PC-9 (cell line): ENCODE results near the gene CLK4. TPM values are rescaled to one million over a fixed set of nuclear protein-coding genes. Genes with fewer than 3 reads are reported as not detected.

Experiments
- BruUV-seq: library from RNA; stranded (reverse); fragments of 400-500 nt; replicated peaks from 2 replicates; lab custom pipeline; 2021; lab: Mats Ljungman, UMichigan
- CTCF ChIA-PET: fragments of 300-600 bp; sonication (Branson Sonifier 250); formaldehyde crosslinking; loops from one replicate; lab custom pipeline; 2022; ENCODE audit warnings: antibody characterized with exemption; lab: Charles Lee
- POLR2A ChIA-PET: fragments of 300-600 bp; sonication (Branson Sonifier 250); formaldehyde crosslinking; loops from one replicate; lab custom pipeline; 2022; ENCODE audit warnings: antibody characterized with exemption; ENCODE audit not compliant: unreplicated experiment; lab: Charles Lee
- DNase-seq, 2 experiments: peaks; one replicate each; pipeline versions ENCODE4 v3.0.0 to v3.0.0-alpha.2; 2015 to 2022; ENCODE audit warnings: mixed read lengths in 1 of 2
- H2AFZ ChIP-seq: fragments of 200-600 bp; sonication (generic); 2 replicates; pipeline ENCODE4 v1.8.1; 2017; ENCODE audit warnings: antibody characterized with exemption
- H3F3A ChIP-seq: fragments of 200-600 bp; sonication (generic); 2 replicates; pipeline ENCODE4 v1.8.1; 2017; ENCODE audit warnings: antibody characterized with exemption, mild to moderate bottlenecking, low read depth; ENCODE audit not compliant: insufficient read depth
- H3K27ac ChIP-seq: fragments of 200-600 bp; sonication (generic); 2 replicates; pipeline ENCODE4 v1.6.1; 2016; ENCODE audit warnings: mixed run types
- H3K27me3 ChIP-seq: fragments of 200-600 bp; sonication (generic); 2 replicates; pipeline ENCODE4 v1.6.1; 2016; ENCODE audit warnings: low read depth, mixed run types; ENCODE audit not compliant: insufficient read depth
- H3K36me3 ChIP-seq: fragments of 200-600 bp; sonication (generic); 2 replicates; pipeline ENCODE4 v1.6.1; 2016; ENCODE audit warnings: low read depth, mixed run types
- H3K4me1 ChIP-seq: fragments of 200-600 bp; sonication (generic); replicated peaks from 2 replicates; pipeline ENCODE4 v1.6.1; 2016; ENCODE audit warnings: mixed run types; ENCODE audit not compliant: insufficient read depth
- H3K4me2 ChIP-seq: fragments of 200-600 bp; sonication (generic); 2 replicates; pipeline ENCODE4 v1.6.1; 2017; ENCODE audit warnings: mixed run types
- H3K4me3 ChIP-seq: fragments of 200-600 bp; sonication (generic); 2 replicates; pipeline ENCODE4 v1.6.1; 2016; ENCODE audit warnings: mixed run types
- H3K79me2 ChIP-seq: fragments of 200-600 bp; sonication (generic); 2 replicates; pipeline ENCODE4 v1.6.1; 2017; ENCODE audit warnings: low read depth, mixed run types
- H3K9me2 ChIP-seq: fragments of 200-600 bp; sonication (generic); 2 replicates; pipeline ENCODE4 v1.8.1; 2017; ENCODE audit warnings: mild to moderate bottlenecking; ENCODE audit not compliant: insufficient read depth
- H3K9me3 ChIP-seq: fragments of 200-600 bp; sonication (generic); 2 replicates; pipeline ENCODE4 v1.8.1; 2016; ENCODE audit warnings: low read depth; ENCODE audit not compliant: insufficient read depth
- H4K20me1 ChIP-seq: fragments of 200-600 bp; sonication (generic); 2 replicates; pipeline ENCODE4 v1.8.1; 2017; ENCODE audit not compliant: insufficient read depth
- CTCF ChIP-seq: fragments of 200-600 bp; sonication (generic); conservative IDR thresholded peaks from 2 replicates; pipeline ENCODE4 v1.6.1; 2017; ENCODE audit warnings: mixed run types, antibody characterized with exemption, mild to moderate bottlenecking, moderate library complexity
- EZH2 ChIP-seq: fragments of 200-600 bp; sonication (generic); IDR thresholded peaks from 2 replicates; pipeline ENCODE4 v1.8.0; 2017; ENCODE audit warnings: antibody characterized with exemption, low read depth
- intact Hi-C: fragments of 100-400 bp; cut with micrococcal nuclease; formaldehyde crosslinking; loops from one replicate; pipeline ENCODE4 v1.10.0; 2022; ENCODE audit not compliant: unreplicated experiment
- total RNA-seq: library from RNA; stranded (reverse); gene quantifications from 2 replicates; pipeline ENCODE4 v1.2.3, GENCODE V29; 2021

CLK4 gene
- total RNA-seq, 1 experiment from 2014 or later = 29.7 TPM

- ChIA-PET CTCF (no interaction called here), POLR2A (no interaction called here)
- intact Hi-C loops = no loop called here
Observed at GRCh38 chr5:178569485-178569884, 57.4 kb downstream of the CLK4 start.

GRCh38 chr5:178564811-178565550, 61.9 kb downstream of the CLK4 start:
- intact Hi-C loops = no loop called here

More at GRCh38 chr5:178569485-178569884, 57.4 kb downstream of the CLK4 start:
- Histone ChIP-seq H3K9me3 (no peaks in the 10 kb centered on the region), H3K36me3 (no peaks in the 10 kb centered on the region), H2AFZ (no peak overlapping the region), H3K27me3 (peaks cover 100% of the 10 kb centered on the region), H3K79me2 (no peaks in the 10 kb centered on the region), H3K27ac (no peak overlapping the region), H3K4me2 (no peak overlapping the region), H3K4me3 (no peak overlapping the region), H3K4me1 (no peaks in the 10 kb centered on the region), H4K20me1 (no peaks in the 10 kb centered on the region), H3F3A (no peaks in the 10 kb centered on the region), H3K9me2 (no peaks in the 10 kb centered on the region)
- TF ChIP-seq EZH2 = no peak
- no peak for TF ChIP-seq CTCF
- BruUV-seq = no TSS peak
- no peak for DNase-seq

DNA sequence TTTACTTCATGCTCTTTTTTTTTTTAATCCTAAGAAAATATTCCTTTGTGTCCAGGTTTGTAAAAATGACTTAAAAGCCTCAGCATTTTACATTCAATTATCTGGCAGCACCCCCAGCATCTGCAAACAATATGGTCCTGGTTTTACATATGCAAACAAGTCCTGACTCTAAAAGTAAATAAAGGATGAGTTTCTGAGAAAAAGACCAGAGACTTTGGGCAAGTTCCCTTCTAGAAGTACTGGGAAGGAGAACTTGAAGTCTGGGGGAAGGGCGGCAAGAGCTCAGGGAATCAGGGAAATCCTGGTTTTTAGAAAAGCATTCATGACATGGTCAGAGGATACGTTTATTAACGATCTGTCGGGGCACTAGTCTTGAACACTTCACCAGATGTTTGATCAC, 62.5 kb downstream of the CLK4 start:
- no TSS peak for BruUV-seq
- POLR2A ChIA-PET = no interaction called here

More at GRCh38 chr5:178564811-178565550, 61.9 kb downstream of the CLK4 start:
- peaks cover 91% of the 10 kb centered on the region for H3K27me3 ChIP-seq
- no TSS peak for BruUV-seq
- H2AFZ ChIP-seq = no peak overlapping the region
- no peaks in the 10 kb centered on the region for H3K4me1 ChIP-seq
- H3K4me3 ChIP-seq = no peak overlapping the region
- no peak for DNase-seq
- H3K36me3 ChIP-seq = no peaks in the 10 kb centered on the region
- ChIA-PET CTCF (no interaction called here), POLR2A (no interaction called here)
- no peaks in the 10 kb centered on the region for H3F3A ChIP-seq
- H4K20me1 ChIP-seq = no peaks in the 10 kb centered on the region
- no peak for TF ChIP-seq CTCF
- no peak for TF ChIP-seq EZH2
- H3K27ac ChIP-seq = no peak overlapping the region
- no peaks in the 10 kb centered on the region for H3K9me2 ChIP-seq
- H3K79me2 ChIP-seq = no peaks in the 10 kb centered on the region
- H3K4me2 ChIP-seq = no peak overlapping the region
- H3K9me3 ChIP-seq = no peaks in the 10 kb centered on the region

More for the DNA sequence above, 62.5 kb downstream of the CLK4 start:
- Histone ChIP-seq H4K20me1 (no peaks in the 10 kb centered on the region), H3K4me2 (no peak overlapping the region), H3K9me2 (no peaks in the 10 kb centered on the region), H3K79me2 (no peaks in the 10 kb centered on the region), H2AFZ (no peak overlapping the region), H3K4me1 (no peaks in the 10 kb centered on the region), H3K4me3 (no peak overlapping the region), H3K27me3 (peaks cover 88% of the 10 kb centered on the region), H3K36me3 (no peaks in the 10 kb centered on the region), H3F3A (no peaks in the 10 kb centered on the region), H3K27ac (no peak overlapping the region), H3K9me3 (no peaks in the 10 kb centered on the region)
- CTCF ChIA-PET = no interaction called here
- intact Hi-C loops = no loop called here
- TF ChIP-seq EZH2 (no peak), CTCF (no peak)
- no peak for DNase-seq
